Measurements from ENCODE around the gene PDZRN3.
"Not testable (repeated sequence)": the region's sequence is repeated elsewhere in the genome, so short reads cannot be mapped to it uniquely, and the experiment has no call there.

Gene PDZRN3

DNA sequence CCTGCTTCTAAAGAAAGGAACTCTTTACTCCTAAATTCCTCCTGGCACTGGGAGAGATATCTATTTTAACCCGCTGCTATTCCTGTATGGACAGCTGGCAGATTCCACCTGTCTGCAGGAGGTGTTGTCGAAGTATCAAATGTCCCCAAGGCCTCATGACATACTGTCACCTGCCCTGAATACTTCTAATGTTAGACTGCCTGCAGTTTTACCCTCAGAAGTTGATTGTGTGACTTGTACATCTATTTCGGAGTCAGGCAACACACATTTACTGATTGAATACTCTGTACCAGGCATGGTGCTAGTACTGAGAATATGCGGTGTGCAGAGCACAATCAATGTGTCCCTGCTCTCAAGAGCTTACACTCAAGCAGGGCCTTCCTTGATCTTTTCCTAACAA is 38.6 kb downstream of the PDZRN3 start:
- DNase-seq = no peak

DNA sequence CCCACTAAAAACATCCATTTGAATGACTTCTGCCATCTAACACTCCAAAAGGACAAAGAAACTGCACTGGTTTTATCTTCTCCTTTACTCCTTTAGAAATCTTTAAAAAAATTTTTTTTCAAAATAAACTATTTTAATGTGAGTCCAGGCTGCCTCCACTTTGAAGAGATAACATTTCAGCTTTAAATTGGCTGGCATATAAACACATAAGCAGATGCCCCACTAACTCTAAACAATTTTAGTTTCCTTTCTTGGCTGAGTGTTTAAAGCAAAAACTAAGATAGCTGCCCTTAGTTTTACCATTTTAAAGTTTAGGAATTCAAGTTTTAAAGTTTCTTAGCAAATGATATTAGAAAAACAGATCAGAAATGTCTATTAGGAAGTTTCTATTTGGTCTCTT is 39.9 kb downstream of the PDZRN3 start:
- no peak for DNase-seq

DNA sequence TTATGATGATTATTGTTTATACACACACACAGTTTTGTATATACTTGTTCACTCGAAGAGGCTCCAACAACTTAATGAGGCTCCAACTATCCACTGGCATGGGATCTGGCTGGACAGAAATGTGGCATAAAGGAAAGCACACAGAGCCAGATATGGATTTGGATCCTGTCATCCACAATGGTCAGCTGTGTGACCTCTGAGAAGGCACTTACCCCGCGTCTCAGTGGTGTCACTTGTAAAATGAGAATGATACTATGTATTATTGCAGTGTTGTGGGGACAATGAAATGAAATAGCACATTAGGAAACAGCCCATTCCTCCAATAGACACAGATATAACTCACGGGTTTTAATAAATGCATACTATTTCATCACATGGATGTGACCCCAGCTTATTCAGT is 42.2 kb downstream of the PDZRN3 start:
- DNase-seq = no peak

DNA sequence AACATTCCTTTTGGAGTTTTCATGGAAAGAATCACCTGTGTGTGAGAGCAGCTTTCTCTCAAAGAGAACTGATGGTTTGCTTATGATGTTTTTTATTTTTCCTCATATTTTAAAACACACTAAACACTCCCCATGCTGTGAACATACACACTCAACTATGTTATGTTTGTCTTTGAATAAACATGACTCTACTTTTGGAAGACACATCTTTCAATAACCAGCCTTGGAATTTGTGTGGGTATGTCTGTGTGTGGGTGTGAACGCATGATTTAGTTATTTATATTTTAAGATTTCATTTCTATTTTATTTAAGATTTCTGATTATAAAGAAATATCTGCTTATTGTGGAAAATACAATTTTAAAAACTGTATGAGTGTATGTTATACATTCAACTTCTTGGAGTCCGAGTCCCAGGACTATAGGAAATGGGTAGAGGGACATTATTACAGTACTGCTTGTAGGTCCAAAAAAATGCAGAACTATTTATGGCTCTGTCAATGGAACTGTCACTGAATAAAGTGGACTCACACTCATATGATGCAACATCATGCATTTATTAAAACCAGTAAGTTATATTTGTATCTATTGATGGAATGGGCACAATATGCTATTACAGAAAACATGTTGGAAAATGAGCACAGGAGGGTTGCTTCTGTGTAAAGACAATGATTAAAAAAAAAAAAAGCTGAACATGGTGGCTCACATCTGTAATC is 43.5 kb downstream of the PDZRN3 start:
- no peak for DNase-seq

DNA sequence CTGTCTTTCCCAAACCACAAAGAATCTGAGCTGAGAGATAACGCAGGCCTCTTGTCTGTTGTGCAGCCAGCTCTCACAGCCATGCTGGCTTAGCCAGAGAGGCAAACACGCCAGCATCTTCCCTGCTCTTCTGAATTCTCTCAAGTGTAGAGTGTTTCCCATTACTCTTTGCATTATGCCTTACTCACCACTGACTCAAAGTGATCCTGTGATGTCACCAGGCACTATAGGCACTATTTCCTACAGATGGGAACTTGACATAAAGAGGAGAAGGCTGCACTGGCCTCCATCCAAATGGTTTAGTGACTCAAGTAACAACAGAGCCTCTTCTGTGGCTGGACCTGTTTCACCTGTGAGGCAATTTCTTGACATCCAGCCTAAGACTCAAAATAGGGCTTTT is 44.4 kb downstream of the PDZRN3 start:
- DNase-seq = peak; percentile 9

DNA sequence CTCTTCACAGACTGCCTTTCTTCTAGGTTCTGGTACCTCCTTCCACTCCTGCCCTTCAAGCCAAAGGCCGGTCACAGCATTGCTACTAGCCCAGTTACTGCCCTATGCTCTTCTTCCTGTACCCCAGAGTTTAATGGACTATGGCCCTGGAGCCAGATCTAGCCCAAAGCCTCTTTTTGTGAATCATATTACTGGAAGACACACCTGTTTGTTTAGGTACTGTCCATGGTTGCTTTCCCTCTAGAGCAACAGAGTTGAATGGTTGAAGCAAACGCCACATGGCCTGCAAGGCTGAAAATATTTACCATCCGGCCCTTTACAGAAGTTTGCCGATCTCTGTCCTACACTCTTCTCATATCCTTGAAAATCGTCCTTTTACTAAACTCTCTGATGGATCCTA is 47.0 kb downstream of the PDZRN3 start:
- DNase-seq = no peak

DNA sequence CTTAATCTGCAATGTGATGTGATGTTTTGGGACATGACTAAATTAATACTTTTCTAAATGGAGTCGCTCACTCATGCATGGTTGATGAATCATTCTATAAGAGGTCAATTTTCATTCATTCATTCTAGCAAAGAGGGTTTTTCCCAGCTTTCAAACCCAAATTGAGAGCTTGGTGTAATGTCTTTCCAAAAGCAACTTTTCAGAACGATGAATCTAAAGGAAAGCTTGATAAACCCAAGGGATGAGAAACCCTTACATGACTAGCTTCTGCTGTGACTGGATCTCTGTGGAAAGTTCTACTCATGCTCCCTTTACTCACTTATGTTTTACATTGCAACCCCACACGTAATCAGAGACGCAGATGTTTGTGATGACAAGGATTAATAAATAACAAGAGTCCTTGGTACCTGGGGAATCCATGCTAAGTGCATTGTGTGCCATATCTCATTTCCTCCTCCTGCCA is 47.7 kb downstream of the PDZRN3 start:
- no peak for DNase-seq

DNA sequence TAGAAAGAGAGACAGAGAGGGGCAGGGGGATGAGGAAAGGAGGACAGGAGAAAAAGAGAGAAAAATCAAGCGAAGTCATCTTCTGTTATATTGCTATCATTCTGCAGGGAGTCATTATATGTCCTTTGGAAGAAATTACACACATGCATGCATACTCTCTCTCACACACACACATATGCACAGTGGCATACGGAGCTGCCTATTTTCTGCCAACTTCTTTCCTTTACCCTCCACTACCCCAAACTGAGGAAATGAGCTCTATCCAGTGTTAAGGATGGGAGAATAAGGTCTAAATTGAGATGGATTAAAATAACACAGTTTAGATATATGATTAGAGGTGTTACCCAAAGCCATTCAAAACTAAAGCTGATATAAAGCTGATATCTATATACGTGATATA is 48.8 kb downstream of the PDZRN3 start:
- DNase-seq = no peak

DNA sequence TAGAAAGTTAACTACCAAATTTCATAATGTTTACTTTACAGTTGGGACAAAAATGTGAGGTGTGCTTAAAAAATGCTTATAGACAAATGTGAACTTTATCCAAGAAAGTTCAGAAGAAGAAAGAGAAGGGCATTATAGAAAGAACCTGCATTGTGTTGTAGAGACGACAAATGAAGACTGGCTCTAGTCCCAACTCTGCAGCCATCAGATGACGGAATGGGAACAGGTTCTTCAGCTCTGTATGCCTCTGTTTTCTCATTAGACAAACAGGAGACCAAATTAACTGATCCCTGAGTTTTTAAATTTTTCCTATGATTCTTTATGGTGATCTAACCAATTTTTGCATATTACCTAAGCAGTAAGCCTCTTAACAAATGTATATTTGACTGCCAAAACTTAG is 49.2 kb downstream of the PDZRN3 start:
- DNase-seq = no peak

DNA sequence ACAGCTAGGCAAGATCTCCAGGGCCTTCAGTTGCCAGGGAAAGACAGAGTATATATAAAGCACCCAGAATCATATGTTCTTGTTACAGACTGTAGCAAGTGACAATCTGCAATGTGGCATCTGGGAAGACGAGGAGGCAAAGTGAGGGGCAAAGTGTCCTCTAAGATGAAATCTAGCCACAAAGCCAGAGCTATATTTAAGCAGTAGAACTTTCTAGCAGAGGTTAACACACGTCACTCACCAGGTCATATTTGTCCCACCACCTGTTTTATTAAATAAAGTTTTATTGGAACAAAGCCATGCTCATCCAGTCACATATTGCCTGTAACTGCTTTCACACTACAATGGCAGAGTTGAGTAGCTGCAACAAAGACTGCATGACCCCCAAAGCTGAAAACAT is 51.5 kb downstream of the PDZRN3 start:
- no peak for DNase-seq

DNA sequence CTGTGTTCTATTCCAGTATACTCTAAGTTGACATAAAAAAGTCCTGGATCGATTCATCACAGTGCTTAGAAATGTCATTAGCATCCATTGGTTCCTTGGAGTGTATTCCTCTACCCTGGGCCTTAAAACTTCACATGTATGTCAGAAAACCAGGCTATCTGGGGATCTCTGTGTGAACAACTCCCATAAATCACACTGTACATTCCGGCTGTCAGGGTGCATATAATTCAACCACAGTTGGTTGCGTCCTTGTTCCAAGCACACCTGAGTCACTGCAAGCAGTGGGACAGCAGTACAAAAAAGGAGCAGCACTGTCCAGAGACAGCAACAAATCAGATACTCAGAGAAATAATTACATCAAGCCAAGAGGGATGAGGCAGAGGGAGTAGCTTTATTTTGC is 52.4 kb downstream of the PDZRN3 start:
- no peak for DNase-seq

DNA sequence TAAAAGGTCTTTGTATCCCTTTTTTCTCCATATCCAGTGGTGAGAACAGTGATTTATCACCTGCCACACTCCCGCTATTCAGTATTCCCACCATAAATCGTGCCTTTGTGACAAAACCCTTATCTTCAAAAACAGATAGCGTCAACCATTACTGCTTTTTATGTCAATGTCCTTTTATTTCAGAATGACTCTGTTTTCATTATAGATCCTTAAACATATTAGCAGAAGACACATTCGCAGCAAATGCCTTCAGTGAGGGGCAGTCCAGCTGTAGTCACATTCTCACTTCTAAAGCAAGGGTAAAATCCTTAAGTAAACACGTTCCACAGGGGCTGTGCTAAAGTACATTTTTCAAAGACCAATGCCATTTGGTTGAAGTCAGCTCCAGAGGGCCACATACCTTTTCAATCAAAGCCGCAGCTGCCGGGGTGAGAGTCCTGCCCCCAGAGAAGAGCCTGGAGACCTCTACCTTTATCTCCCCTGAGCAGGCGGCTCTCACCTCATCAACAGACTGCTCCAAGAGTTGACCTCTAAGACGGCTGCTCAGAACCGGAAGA is 53.4 kb downstream of the PDZRN3 start:
- no peak for DNase-seq

DNA sequence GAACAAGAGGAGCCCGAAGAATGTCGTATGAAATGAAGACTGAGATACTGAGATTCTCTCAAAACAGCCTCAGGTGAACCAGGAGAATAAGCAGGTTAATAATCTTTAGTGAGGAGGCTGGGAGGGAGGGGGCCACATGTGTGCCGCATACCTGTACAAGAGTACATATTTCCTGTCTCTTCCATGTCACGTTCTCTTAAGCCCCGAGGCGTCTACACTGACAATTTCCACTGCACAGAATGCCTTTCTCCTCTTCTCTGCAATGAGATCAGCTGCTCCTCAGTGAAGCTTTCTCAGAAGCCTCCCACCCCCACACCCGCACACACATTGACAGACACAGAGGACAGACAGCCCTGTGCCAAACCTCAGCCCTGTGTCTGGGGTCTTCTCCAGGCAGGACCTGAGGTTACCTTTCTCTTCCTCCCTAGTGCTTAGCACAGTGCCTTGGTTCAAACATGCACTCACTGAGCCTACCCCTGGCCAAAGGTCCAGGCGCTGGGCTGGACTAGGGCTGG is 55.4 kb downstream of the PDZRN3 start:
- no peak for DNase-seq

DNA sequence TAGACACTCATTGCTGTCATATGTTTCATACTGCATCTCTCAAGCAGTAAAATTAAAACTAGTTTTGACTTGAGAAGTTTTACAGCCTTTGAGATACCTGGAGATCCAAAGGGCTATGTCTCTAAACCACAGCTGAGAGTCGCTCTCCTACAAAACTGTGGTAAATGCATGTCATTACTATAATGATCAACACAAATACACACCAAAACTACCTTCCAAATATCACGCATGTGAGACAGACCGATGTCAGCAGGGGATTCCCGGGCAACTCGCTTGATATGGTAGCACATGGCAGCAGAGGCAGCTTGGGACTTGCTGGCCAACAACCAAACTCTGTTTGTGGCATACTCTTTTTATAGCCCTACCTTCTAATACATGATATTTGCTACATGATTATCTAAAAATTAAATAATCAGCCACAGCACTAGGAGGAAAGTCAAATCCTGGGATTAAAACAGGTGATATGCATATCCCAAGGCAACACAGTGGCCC is 56.3 kb downstream of the PDZRN3 start:
- no peak for DNase-seq

DNA sequence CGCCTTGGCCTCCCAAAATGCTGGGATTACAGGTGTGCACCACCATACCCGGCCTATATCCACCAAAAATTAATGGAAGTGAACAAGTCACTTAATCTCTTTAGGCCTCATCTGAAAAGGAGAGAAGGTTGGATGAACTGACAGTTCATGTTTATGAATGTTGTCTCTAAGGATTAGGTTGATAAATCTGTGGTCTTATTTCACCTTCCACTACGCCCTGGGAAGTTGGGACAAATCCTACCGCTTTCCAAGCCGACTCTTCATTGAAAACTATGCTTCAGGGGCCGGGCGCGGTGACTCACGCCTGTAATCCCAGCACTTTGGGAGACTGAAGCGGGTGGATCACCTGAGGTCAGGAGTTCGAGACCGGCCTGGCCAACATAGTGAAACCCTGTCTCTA is 59.4 kb downstream of the PDZRN3 start:
- not testable (repeated sequence) for DNase-seq

DNA sequence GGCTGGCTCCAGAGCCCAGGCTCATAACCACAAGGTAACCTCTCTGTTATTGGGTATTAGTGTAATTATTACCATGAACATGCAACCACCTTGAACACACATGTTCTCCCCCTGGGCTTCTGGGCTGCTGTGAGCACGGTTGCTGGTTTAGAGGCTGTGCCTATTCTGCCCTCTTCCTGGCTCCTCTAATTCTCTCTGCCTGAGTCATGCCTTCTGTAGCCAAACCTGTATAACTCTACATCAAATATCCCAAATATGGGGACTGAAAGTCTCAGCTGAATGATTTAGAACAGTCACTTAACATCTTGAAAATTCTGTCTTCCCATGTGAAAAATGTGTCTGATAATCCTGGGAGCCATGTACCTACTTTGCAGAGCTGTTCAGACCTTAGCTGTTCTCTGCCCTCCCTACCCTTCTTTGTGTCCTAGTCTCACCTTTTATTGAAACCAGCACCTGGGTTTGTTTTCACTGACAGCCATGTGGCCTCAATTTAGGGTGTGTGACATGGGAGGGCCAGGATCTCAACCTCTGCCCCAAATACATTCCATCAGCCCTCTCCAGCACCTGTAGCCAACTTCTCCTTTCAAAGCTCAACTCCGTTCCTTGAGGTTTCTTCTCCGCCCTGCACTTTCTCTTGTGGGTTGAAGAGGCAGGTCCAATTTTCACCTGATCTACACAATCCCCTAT is 60.7 kb downstream of the PDZRN3 start:
- DNase-seq = no peak

DNA sequence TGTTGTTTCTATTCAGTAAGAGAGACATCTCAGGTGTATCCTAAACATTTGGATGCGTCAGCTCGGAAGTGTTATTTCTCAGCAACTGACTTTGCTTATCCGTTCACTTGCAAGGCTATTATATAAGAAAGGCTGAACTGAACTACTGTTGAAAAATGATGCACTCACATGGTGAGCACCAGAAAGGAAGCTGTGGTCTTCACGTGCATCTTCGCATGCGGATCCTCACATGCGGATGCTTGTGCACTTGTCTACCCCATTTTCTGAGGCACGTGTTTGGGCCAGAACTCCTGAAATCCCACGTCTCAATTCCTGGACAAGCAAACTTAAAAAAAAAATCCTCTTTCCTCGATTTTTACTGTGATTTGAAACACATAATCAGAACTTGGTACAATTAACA is 63.2 kb downstream of the PDZRN3 start:
- DNase-seq = no peak

DNA sequence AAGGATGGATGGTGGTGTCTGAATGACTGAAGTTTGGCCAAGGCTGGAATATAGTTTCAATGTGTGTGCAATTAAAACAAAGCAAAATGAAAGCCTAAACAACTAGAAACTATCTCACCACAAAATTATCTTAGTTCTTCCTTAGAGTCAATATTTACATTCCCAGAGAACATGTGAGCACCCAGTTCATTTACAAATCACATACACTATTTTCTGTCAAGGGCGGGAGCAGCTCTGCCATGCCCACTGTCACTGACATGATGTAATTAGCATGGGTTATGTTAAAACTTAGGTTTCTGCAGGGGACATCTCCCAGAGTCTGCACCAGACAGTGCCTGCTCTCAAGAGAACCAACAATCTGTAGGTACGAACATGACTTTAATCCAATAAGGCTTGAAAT is 65.0 kb downstream of the PDZRN3 start:
- DNase-seq = no peak

DNA sequence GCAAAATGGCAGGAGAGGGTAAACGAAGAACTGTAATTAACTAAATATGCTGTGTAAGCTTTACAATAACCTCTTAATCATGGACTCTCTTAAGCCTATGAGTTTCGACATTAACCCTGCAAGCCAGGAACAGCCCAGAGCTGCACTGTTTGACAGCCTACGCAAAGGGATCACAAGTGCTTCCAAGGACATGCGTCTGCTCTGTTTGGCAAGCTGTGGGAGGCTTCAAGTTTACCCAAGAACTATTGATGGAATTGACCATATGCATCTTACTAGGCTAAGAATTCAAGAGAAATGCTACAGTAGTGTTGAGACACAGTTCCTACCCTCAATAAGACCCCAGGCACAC is 66.0 kb downstream of the PDZRN3 start:
- DNase-seq = no peak

DNA sequence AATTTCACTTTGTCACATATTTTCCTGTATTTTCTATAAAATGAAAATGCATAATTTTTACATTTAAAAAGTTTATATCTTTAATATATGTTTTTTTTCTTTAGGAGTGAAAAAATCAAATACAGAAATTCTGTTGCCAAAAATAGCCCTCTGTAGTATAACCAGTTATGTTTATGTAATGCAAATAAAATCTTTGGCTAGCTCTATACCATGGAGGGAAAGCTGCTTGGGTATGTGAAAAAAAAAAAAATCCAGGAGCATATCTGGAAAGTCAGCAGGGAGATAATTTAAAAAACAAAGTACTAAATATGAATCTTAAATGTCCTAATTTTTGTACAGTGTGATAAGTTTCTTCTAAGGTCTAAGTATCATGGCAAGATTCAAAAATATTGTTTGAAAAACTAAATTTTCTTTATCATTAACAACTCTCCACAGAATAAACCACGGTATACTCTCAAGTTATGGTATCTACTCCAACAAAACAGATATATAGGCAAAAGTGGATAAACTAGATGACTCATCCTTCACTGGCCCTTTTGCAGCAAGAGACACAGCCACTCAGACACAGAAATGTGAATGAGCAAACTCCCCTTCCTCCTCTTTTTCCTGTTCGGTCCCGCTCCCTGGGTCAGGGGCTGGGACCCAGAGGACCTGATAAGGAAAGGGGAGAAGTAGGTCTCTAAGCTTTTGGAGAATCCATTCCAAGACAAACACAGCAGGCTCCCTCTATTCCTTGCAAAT is 66.6 kb downstream of the PDZRN3 start:
- DNase-seq = no peak

DNA sequence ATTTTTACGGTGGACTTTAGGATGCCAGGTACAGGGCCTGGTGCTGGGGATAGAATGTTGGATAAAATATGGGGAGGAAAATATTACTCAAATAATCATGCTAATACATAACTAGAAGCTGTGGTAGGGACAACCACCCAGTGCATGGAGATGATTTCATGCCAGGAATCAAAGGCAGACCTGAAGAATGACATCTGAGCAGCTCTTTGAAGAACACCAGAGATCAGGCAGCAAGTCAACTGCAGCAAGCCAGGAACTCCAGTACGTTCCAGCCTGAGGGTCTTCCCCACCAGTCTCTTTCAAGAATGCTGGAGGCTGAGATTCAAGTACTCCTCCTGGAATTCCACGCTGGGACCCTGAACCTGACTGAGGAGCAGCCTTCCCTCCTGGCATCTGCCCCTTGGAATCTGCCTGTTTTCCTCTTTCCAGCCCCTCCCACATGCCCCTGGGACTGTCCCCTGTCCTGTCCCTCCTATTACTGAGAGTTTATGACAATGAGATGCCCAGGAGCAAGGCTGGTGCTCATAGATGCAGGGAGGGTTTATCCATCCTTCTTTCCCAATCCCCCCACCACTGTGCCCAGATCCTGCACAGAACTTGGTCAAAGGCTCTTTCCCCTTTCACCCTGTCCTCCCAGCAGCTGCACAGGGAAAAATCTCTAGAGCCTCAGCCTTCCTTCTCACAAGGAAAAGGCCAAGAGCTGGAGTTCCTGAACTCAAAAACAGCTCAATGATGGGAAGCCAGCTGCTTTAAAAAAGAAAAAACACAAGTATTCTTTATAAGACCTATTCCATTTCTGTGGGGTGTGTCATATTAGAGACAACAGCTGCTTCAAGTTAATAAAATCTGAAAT is 68.0 kb downstream of the PDZRN3 start:
- no peak for DNase-seq

DNA sequence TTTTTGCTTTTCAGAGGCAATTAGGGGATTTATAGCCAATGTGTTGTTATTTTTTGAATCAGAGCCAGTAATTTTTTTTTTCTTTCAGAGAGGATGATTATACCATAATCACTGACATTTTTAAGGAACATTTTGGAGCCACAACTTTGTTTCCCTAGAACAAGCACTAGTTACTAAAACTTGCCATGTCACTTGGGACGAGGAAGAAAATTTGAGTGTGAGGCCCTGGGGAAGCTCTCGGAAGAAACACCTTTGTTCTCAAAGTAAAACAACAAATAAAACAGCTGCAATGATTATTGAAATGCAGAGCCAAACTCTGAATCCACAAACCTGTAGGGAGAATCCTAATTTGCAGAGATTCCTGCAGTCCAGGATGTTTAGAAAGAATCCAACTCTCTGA is 69.7 kb downstream of the PDZRN3 start:
- no peak for DNase-seq

DNA sequence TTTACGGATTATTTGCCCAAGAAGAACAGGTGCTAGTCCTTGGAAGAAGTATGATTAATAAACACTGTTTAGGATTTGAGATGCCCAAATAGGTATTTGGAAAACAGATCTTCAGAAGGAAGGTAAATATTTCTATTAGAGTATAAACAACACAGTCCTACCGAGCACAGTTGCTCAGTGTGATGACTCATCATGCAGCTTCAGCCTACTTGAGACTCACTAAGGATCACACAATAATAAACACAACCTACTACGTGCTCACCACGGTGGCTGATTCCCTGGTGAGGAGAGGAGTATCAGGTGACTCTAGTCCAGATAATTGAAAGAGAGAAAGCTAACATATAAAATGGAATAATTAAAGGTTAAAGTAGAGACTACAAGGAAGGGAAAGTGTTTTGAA is 72.0 kb downstream of the PDZRN3 start:
- DNase-seq = no peak

Measured in stimulated activated CD4-positive, alpha-beta T cell treated with anti-CD3 and anti-CD28 coated beads, Interleukin-15, amount 100 ng/mL, for 24 hours (primary cell).